Ovary (tissue), 3 donors: ENCODE data around the gene MRTO4.
"Not testable (repeated sequence)": the region's sequence is repeated elsewhere in the genome, so short reads cannot be mapped to it uniquely, and the experiment has no call there.

Experiments used
- CTCF ChIP-seq, 3 donors: fragments of 450-650 bp in 2 of 3; fragments of 200-600 bp in 1 of 3; IDR thresholded peaks; one replicate each; pipeline versions ENCODE4 v1.5.1 to v1.8.0; 2016 to 2022; ENCODE audit warnings: antibody characterized with exemption in 3 of 3, mild to moderate bottlenecking in 1 of 3
- POLR2A ChIP-seq: fragments of 450-650 bp; IDR thresholded peaks from one replicate; pipeline ENCODE4 v1.6.1; 2017; ENCODE audit warnings: antibody characterized with exemption, mild to moderate bottlenecking, moderate library complexity
- donor health status: DM: no; HTN: no; CAD: no.

DNA sequence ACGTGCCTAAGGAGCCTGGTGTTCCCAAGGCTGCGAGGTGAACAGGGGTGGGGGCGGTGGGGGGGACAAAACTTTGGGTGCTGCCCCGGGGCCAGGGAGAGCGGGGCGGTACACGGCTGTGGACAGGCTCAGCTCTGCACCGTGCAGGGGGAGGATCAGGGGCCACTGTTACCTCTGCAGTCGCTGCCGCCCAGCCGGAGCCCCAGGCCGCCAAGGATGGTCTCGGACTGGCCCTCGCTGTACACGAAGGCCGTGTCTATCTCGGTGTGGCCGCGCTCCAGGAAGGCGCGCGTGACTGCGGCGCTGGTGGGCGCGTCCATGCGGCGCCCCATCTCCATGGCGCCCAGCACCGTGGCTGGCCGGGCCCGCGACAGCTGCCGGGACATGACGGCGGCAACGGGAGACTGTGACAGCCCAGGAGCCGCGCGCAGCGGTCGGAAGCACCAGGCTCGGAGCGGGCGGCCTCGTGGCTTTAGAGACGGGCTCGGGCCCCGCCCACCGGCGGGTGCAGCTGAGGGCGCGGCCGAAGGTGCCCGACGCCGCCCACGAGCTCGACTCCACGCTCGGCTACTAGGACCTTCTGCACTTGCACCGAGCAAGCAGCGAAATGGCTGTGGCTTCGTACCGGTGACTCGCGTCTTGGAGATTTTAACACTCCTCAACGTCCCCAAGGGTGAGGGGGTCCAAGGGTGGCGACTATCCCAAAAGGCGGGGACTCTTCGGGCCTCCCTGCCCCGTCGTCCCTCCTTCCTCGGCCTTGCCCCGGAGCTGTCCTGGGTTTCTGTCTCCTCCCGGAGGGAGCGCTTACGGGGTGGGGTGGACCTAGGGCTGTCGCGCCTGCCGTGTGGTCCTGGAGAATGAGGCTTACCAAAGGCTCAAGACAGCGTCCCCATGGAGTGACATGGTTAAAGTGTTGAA lies 37.0 kb downstream of the MRTO4 start, which contains the start of gene AKR7A3:
- not testable (repeated sequence) for TF ChIP-seq CTCF (IDR thresholded peaks at IDR 0.05); POLR2A
